Stimulated activated effector memory CD8-positive, alpha-beta T cell treated with anti-CD3 and anti-CD28 coated beads, Interleukin-12 subunit alpha, Interleukin-12 subunit beta, amount 100 ng/mL, for 72 hours (primary cell): ENCODE measurements around the gene WDR7.

Source experiments
- ATAC-seq: fragments of 150-1000 bp; cut with Tn5 transposase; 2 replicates; pipeline ENCODE4 v1.10.0; 2021
- DNase-seq, 2 donors: peaks; one replicate each; pipeline ENCODE4 v3.0.0; 2021 to 2022; ENCODE audit warnings: low spot score in 2 of 2
- H3K27ac Mint-ChIP-seq: one replicate; pipeline ENCODE4 v1.8.0; 2022; ENCODE audit warnings: mild to moderate bottlenecking, mixed read lengths
- H3K36me3 Mint-ChIP-seq: one replicate; pipeline ENCODE4 v1.8.0; 2022; ENCODE audit warnings: mild to moderate bottlenecking, mixed read lengths
- H3K4me1 Mint-ChIP-seq: one replicate; pipeline ENCODE4 v1.8.0; 2022; ENCODE audit warnings: mixed read lengths
- H3K4me3 Mint-ChIP-seq: one replicate; pipeline ENCODE4 v1.8.0; 2022; ENCODE audit warnings: mild to moderate bottlenecking, mixed read lengths
- H3K9me3 Mint-ChIP-seq: one replicate; pipeline ENCODE4 v1.8.0; 2022; ENCODE audit warnings: mixed read lengths

WDR7 gene

GRCh38 chr18:56789004-56789888 lies 138.1 kb downstream of the WDR7 start:
- no peaks in the 10 kb centered on the region for H3K4me1 Mint-ChIP-seq
- H3K27ac Mint-ChIP-seq, result no peak overlapping the region
- H3K4me3 Mint-ChIP-seq, result no peak overlapping the region
- peaks cover 16% of the 10 kb centered on the region for H3K36me3 Mint-ChIP-seq
- no peaks in the 10 kb centered on the region for H3K9me3 Mint-ChIP-seq
- ATAC-seq, result no peak
- peak in 1 of 2 donors; percentile 50 for DNase-seq

DNA sequence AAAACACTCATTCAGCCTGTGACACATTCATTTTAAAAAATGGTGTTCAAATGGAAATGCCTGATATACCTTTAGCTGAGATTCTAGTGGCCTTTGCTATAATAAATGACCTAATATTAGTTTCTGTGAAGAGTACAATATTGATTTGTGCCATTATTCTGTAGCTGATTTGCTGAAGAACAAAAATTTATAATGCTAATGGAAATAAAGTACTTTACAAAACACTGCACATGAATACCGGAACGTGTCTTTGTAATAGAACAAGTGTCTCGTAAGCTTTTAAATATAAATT lies 138.7 kb downstream of the WDR7 start:
- no peak overlapping the region for H3K4me3 Mint-ChIP-seq
- ATAC-seq, result no peak
- H3K27ac Mint-ChIP-seq, result no peak overlapping the region
- no peak for DNase-seq
- no peaks in the 10 kb centered on the region for H3K9me3 Mint-ChIP-seq
- H3K4me1 Mint-ChIP-seq, result no peaks in the 10 kb centered on the region
- peaks cover 14% of the 10 kb centered on the region for H3K36me3 Mint-ChIP-seq

GRCh38 chr18:56795381-56795780 lies 144.2 kb downstream of the WDR7 start:
- H3K9me3 Mint-ChIP-seq, result no peaks in the 10 kb centered on the region

DNA sequence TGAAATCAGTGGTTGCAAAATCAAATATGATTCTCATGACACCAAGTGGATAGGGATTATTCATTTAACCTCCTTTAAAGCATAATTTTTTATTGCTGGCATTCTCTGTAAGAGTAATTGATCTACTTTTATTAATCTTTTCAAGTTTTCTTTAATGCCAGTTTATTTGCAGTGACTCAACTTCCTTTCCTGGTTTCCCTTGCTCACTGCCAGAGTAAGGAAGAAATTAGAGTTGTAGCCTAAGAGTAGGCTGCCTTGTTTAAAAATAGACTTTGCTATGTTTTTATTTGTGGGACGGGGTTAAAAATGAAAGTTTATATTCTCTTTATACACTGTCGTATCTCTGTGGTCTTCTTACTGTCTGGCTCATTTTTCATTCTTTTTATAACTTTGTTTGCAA lies 148.6 kb downstream of the WDR7 start:
- ATAC-seq, result no peak
- Mint-ChIP-seq H3K27ac (no peak overlapping the region), H3K36me3 (peaks cover 8% of the 10 kb centered on the region), H3K4me3 (no peak overlapping the region), H3K4me1 (no peaks in the 10 kb centered on the region), H3K9me3 (peaks cover 2% of the 10 kb centered on the region)
- DNase-seq, result no peak

More at GRCh38 chr18:56795381-56795780, 144.2 kb downstream of the WDR7 start:
- Mint-ChIP-seq H3K36me3 (peaks cover 5% of the 10 kb centered on the region), H3K27ac (no peak overlapping the region), H3K4me1 (no peaks in the 10 kb centered on the region), H3K4me3 (no peak overlapping the region)
- ATAC-seq (no peak), DNase-seq (no peak)

GRCh38 chr18:56803051-56803450 lies 151.9 kb downstream of the WDR7 start:
- H3K4me1 Mint-ChIP-seq, result no peaks in the 10 kb centered on the region
- H3K4me3 Mint-ChIP-seq, result no peak overlapping the region
- H3K36me3 Mint-ChIP-seq, result peaks cover 5% of the 10 kb centered on the region
- H3K27ac Mint-ChIP-seq, result no peak overlapping the region
- H3K9me3 Mint-ChIP-seq, result peaks cover 2% of the 10 kb centered on the region
- no peak for ATAC-seq
- no peak for DNase-seq

GRCh38 chr18:56804395-56804794 lies 153.2 kb downstream of the WDR7 start:
- H3K4me3 Mint-ChIP-seq, result no peak overlapping the region
- peak; percentile 96 for ATAC-seq
- H3K9me3 Mint-ChIP-seq, result peaks cover 2% of the 10 kb centered on the region
- no peaks in the 10 kb centered on the region for H3K4me1 Mint-ChIP-seq
- peaks cover 5% of the 10 kb centered on the region for H3K36me3 Mint-ChIP-seq
- no peak for DNase-seq
- H3K27ac Mint-ChIP-seq, result no peak overlapping the region

DNA sequence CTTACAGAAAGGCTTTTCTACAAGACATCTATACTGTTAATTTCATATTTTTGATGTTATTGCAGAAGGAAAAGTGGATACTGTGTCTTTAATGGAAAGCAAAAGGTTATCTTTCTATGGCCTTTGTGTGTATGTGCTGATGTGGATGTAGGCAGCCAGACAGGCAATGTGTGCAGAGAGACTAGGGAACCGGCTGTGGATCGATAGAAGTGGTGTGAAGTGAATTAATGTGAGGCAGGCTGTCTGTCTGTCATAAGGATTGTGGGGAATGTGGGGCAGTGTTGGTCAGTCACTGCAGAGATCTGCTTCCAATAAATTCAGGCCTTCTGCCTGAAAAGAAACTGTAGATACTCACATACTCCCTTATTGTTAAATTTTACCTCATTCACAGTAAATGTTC lies 156.7 kb downstream of the WDR7 start:
- Mint-ChIP-seq H3K4me3 (no peak overlapping the region), H3K27ac (no peak overlapping the region), H3K36me3 (no peaks in the 10 kb centered on the region), H3K9me3 (no peaks in the 10 kb centered on the region), H3K4me1 (no peaks in the 10 kb centered on the region)
- DNase-seq (no peak), ATAC-seq (no peak)

DNA sequence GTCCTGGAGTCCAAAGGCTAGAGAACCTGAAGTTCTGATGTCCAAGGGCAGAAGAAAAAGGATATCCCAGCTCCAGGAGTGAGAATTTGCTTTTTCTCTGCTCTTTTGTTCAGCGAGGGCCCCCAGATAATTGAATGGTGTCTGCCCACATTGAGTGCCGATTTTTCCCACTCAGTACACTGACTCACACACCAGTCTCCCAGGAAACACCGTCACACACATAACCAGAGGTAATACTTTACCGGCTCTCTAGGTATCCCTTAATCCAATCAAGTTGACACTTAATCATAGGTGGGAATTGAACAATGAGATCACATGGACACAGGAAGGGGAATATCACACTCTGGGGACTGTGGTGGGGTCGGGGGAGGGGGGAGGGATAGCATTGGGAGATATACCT lies 161.5 kb downstream of the WDR7 start:
- DNase-seq (no peak), ATAC-seq (no peak)
- Mint-ChIP-seq H3K4me3 (no peak overlapping the region), H3K27ac (no peak overlapping the region), H3K9me3 (no peaks in the 10 kb centered on the region), H3K36me3 (no peaks in the 10 kb centered on the region), H3K4me1 (no peaks in the 10 kb centered on the region)

- no peak overlapping the region for H3K27ac Mint-ChIP-seq
- ATAC-seq, result no peak
These were observed 164.8 kb downstream of the WDR7 start for GRCh38 chr18:56815926-56816325.

GRCh38 chr18:56823986-56824565 lies 172.9 kb downstream of the WDR7 start:
- DNase-seq, result no peak
- H3K4me3 Mint-ChIP-seq, result no peak overlapping the region
- peaks cover 5% of the 10 kb centered on the region for H3K9me3 Mint-ChIP-seq
- no peak overlapping the region for H3K27ac Mint-ChIP-seq
- no peaks in the 10 kb centered on the region for H3K36me3 Mint-ChIP-seq
- H3K4me1 Mint-ChIP-seq, result no peaks in the 10 kb centered on the region
- no peak for ATAC-seq

More at GRCh38 chr18:56815926-56816325, 164.8 kb downstream of the WDR7 start:
- Mint-ChIP-seq H3K36me3 (no peaks in the 10 kb centered on the region), H3K9me3 (no peaks in the 10 kb centered on the region), H3K4me3 (no peak overlapping the region), H3K4me1 (no peaks in the 10 kb centered on the region)
- no peak for DNase-seq

- Mint-ChIP-seq H3K4me3 (no peak overlapping the region), H3K27ac (no peak overlapping the region), H3K4me1 (no peaks in the 10 kb centered on the region), H3K36me3 (no peaks in the 10 kb centered on the region), H3K9me3 (peaks cover 5% of the 10 kb centered on the region)
- DNase-seq, result no peak
- no peak for ATAC-seq
These were observed 174.2 kb downstream of the WDR7 start for GRCh38 chr18:56825321-56825720.

DNA sequence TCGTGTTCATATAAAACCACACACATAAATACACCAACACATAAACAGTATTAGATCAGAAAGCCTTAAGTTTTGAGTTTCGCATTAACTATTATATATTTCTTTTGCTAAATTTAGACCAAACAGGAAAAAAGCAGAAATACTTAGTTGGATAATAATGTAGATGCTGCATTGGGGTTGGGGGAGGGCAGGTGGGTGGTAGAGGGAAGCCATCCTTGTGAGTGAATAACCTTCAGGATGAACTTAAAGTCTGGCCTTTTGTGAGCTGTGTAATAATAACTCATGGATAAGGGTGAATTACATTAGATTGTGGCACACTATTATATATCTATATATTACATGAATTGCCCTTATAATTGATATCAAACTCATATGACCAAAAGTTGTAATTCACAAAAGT lies 174.7 kb downstream of the WDR7 start:
- DNase-seq, result no peak
- Mint-ChIP-seq H3K4me3 (no peak overlapping the region), H3K27ac (no peak overlapping the region), H3K4me1 (no peaks in the 10 kb centered on the region), H3K9me3 (peaks cover 5% of the 10 kb centered on the region), H3K36me3 (no peaks in the 10 kb centered on the region)
- no peak for ATAC-seq

- H3K4me1 Mint-ChIP-seq, result no peaks in the 10 kb centered on the region
- peaks cover 2% of the 10 kb centered on the region for H3K9me3 Mint-ChIP-seq
- H3K36me3 Mint-ChIP-seq, result peaks cover 4% of the 10 kb centered on the region
- H3K4me3 Mint-ChIP-seq, result no peak overlapping the region
- H3K27ac Mint-ChIP-seq, result no peak overlapping the region
- ATAC-seq (no peak), DNase-seq (no peak)
These were observed 180.8 kb downstream of the WDR7 start for GRCh38 chr18:56831988-56832387.

DNA sequence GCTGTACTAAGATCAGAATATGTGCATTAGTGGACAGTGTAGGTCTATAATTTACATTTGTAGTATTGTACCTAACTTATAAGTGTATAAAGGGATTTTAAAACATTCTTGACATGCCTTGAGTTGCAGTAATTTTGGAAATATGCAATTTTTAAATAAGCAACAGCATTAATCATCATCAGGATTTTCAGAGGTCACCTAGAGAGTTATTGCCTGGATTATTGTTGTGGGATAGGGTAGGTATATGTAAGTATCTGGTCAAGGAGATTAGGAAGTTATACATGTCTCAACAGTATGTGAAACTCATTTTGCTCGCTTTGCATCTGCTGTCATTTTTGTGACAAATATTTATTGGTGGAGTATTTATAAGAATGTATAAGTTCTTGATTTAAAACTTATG lies 184.2 kb downstream of the WDR7 start:
- DNase-seq (no peak), ATAC-seq (no peak)
- Mint-ChIP-seq H3K36me3 (peaks cover 4% of the 10 kb centered on the region), H3K27ac (no peak overlapping the region), H3K4me1 (no peaks in the 10 kb centered on the region), H3K4me3 (no peak overlapping the region), H3K9me3 (no peaks in the 10 kb centered on the region)

- ATAC-seq, result no peak
- no peak for DNase-seq
- H3K36me3 Mint-ChIP-seq, result peaks cover 4% of the 10 kb centered on the region
- H3K4me3 Mint-ChIP-seq, result no peak overlapping the region
- no peak overlapping the region for H3K27ac Mint-ChIP-seq
- no peaks in the 10 kb centered on the region for H3K4me1 Mint-ChIP-seq
- H3K9me3 Mint-ChIP-seq, result no peaks in the 10 kb centered on the region
These were observed 185.0 kb downstream of the WDR7 start for GRCh38 chr18:56836173-56836572.

- DNase-seq (no peak), ATAC-seq (no peak)
- H3K4me3 Mint-ChIP-seq, result no peak overlapping the region
- H3K4me1 Mint-ChIP-seq, result no peaks in the 10 kb centered on the region
- H3K27ac Mint-ChIP-seq, result no peak overlapping the region
- peaks cover 3% of the 10 kb centered on the region for H3K9me3 Mint-ChIP-seq
- no peaks in the 10 kb centered on the region for H3K36me3 Mint-ChIP-seq
These were observed 190.7 kb downstream of the WDR7 start for GRCh38 chr18:56841836-56842235.
